ENCODE results near the gene COLEC12. TPM values are rescaled to one million over a fixed set of nuclear protein-coding genes. Genes with fewer than 3 reads are reported as not detected.

Gene COLEC12
- total RNA-seq, 1 experiment from 2014 or later = not detected

DNA sequence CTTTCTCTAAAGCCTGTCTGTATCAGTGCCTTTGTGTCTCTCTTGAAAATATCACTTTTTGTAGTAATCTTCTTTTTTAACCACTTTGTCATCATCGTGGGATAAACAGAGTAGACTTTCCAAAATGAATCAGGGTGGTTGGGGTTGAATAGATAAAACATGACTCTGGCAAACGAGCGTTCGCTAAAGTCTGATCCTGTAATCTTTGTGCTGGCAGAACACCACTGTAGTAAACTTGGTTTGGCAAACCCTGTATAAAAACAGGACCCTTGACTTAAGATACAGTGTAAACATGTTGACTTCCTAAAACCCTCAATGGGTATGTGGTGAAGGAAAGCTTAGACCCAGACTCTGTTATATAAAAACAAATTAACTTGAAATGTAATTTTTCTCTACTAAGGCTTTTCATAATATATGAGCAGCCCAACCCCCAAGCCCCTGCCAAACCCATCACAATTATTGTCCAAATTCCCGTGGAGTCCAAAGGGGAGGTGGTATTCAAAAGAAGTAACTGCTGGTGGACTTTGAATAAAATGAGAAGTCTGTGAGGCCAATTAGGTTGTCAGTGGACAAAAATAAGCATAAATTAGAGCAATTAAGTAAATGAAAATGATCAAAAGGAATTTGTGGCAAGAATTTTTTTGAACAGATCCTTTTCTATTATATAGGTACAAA lies 52.2 kb downstream of the COLEC12 start:
- no peaks in the 10 kb centered on the region for H3K79me2 ChIP-seq (ENCODE audit: insufficient read depth, low read length)
- no peaks in the 10 kb centered on the region for H3K9me3 ChIP-seq (ENCODE audit: control insufficient read depth in 1 of 2, insufficient read depth in 1 of 2, low read depth in 1 of 2, low read length in 2 of 2)
- ATAC-seq (no peak), DNase-seq (ENCODE audit: low read depth, low spot score) (no peak)
- ChIA-PET POLR2A (no interaction called here), RAD21 (ENCODE audit: low non-redundant PET in 1 of 2, low total read pairs in 2 of 2, uncharacterized antibody in 2 of 2, unreplicated experiment in 2 of 2) (no interaction called here), CTCF (no interaction called here)
- no peaks in the 10 kb centered on the region for H3K36me3 ChIP-seq (ENCODE audit: control insufficient read depth in 1 of 2, insufficient read depth in 2 of 2, low read length in 2 of 2)
- peaks cover 1% of the 10 kb centered on the region; the same call in 1 of the 2 replicates for H3K27me3 ChIP-seq (ENCODE audit: insufficient read depth, low read length)
- no peak overlapping the region for H3K4me2 ChIP-seq (ENCODE audit: low read length)
- no peak overlapping the region for H3K4me3 ChIP-seq (replicated peaks in 1 of 2; ENCODE audit: low read depth in 1 of 2, low read length in 2 of 2)
- no peak overlapping the region for H3K9ac ChIP-seq (ENCODE audit: low read length)
- BruUV-seq (replicated peaks) = no TSS peak
- H2AFZ ChIP-seq (ENCODE audit: low read depth, low read length, poor library complexity, severe bottlenecking) = no peak overlapping the region
- no peaks in the 10 kb centered on the region for H3K9me2 ChIP-seq (ENCODE audit: insufficient read depth)
- H3K27ac ChIP-seq (ENCODE audit: low read depth, low read length) = no peak overlapping the region
- peaks cover 0 to 10% of the 10 kb centered on the region in 2 experiments; a peak in 2 of 4 replicates for H3K4me1 ChIP-seq (ENCODE audit: control insufficient read depth in 1 of 2, insufficient read depth in 2 of 2, low read length in 2 of 2)
- H4K20me1 ChIP-seq (ENCODE audit: insufficient read depth) = no peaks in the 10 kb centered on the region
- intact Hi-C loops (cut with micrococcal nuclease) = no loop called here
- TF ChIP-seq SRF (IDR thresholded peaks at IDR 0.05; ENCODE audit: low read depth) (no peak), SP1 (IDR thresholded peaks at IDR 0.05; ENCODE audit: low read depth) (no peak), FOSL1 (IDR thresholded peaks at IDR 0.05; ENCODE audit: low read depth) (no peak), CEBPB (IDR thresholded peaks at IDR 0.05; ENCODE audit: low read depth) (no peak), SIN3A (IDR thresholded peaks at IDR 0.05; ENCODE audit: low read depth) (no peak)
- TF ChIP-seq, protein P1, sequence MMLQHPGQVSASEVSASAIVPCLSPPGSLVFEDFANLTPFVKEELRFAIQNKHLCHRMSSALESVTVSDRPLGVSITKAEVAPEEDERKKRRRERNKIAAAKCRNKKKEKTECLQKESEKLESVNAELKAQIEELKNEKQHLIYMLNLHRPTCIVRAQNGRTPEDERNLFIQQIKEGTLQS (IDR thresholded peaks at IDR 0.05) = no peak

DNA sequence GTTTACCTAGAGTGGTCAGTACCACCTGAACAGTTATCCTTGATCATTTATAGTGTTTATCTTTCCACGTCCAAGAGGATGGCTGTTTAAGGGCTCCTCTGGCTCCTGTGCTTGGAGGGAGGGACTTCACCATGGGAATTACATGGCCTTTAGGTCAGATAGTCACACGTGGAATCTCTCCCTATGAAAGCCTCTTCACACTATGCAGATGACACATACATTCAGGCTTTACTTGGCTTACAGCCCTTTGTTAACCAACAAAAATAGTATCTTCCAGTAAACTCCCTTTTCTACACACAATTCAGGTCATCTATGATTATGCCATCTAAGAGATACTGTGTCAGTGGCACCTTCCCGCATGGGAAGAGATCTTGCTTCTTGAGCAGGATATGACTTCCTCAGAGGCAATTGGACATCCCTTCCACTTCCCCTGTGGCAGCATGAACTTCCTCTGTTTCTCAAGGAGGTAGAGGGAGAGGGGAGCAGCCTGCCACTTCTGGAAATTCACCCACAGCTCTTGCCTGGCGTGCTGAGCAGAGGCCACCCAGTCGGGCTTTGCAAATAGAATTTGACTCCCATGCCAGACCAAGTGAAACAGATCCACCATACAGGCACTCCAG lies 53.5 kb downstream of the COLEC12 start:
- H3K4me3 ChIP-seq (replicated peaks in 1 of 2; ENCODE audit: low read depth in 1 of 2, low read length in 2 of 2) = no peak overlapping the region
- H3K9me2 ChIP-seq (ENCODE audit: insufficient read depth) = no peaks in the 10 kb centered on the region
- H3K79me2 ChIP-seq (ENCODE audit: insufficient read depth, low read length) = no peaks in the 10 kb centered on the region
- DNase-seq (ENCODE audit: low read depth, low spot score) (no peak), ATAC-seq (no peak)
- no peak overlapping the region for H3K9ac ChIP-seq (ENCODE audit: low read length)
- RAD21 ChIA-PET (ENCODE audit: low non-redundant PET in 1 of 2, low total read pairs in 2 of 2, uncharacterized antibody in 2 of 2, unreplicated experiment in 2 of 2) = no interaction called here
- no peak overlapping the region for H3K4me2 ChIP-seq (ENCODE audit: low read length)
- no peaks in the 10 kb centered on the region for H3K36me3 ChIP-seq (ENCODE audit: control insufficient read depth in 1 of 2, insufficient read depth in 2 of 2, low read length in 2 of 2)
- H4K20me1 ChIP-seq (ENCODE audit: insufficient read depth) = no peaks in the 10 kb centered on the region
- peaks cover 0 to 10% of the 10 kb centered on the region in 2 experiments; a peak in 2 of 4 replicates for H3K4me1 ChIP-seq (ENCODE audit: control insufficient read depth in 1 of 2, insufficient read depth in 2 of 2, low read length in 2 of 2)
- intact Hi-C loops (cut with micrococcal nuclease) = no loop called here
- POLR2A ChIA-PET = no interaction called here
- H3K27me3 ChIP-seq (ENCODE audit: insufficient read depth, low read length) = no peaks in the 10 kb centered on the region
- BruUV-seq (replicated peaks) = no TSS peak
- H3K27ac ChIP-seq (ENCODE audit: low read depth, low read length) = no peak overlapping the region
- TF ChIP-seq RAD21 (IDR thresholded peaks at IDR 0.05; ENCODE audit: low read depth) = no peak
- TF ChIP-seq POLR2AphosphoS5 (IDR thresholded peaks at IDR 0.05; ENCODE audit: low read depth, low read length) = no peak
- no peak for TF ChIP-seq CEBPB (IDR thresholded peaks at IDR 0.05; ENCODE audit: low read depth)
- no peak for TF ChIP-seq ZNF274 (IDR thresholded peaks at IDR 0.05; ENCODE audit: low read depth, low read length)
- TF ChIP-seq YY1 (IDR thresholded peaks at IDR 0.05; ENCODE audit: extremely low read depth, insufficient replicate concordance, low read depth, low read length) = no peak
- TF ChIP-seq, protein P2, sequence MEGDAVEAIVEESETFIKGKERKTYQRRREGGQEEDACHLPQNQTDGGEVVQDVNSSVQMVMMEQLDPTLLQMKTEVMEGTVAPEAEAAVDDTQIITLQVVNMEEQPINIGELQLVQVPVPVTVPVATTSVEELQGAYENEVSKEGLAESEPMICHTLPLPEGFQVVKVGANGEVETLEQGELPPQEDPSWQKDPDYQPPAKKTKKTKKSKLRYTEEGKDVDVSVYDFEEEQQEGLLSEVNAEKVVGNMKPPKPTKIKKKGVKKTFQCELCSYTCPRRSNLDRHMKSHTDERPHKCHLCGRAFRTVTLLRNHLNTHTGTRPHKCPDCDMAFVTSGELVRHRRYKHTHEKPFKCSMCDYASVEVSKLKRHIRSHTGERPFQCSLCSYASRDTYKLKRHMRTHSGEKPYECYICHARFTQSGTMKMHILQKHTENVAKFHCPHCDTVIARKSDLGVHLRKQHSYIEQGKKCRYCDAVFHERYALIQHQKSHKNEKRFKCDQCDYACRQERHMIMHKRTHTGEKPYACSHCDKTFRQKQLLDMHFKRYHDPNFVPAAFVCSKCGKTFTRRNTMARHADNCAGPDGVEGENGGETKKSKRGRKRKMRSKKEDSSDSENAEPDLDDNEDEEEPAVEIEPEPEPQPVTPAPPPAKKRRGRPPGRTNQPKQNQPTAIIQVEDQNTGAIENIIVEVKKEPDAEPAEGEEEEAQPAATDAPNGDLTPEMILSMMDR (IDR thresholded peaks at IDR 0.05 in 2 of 3, conservative IDR thresholded peaks at IDR 0.05 in 1 of 3; ENCODE audit: borderline replicate concordance in 1 of 3, insufficient read depth in 1 of 3, low read depth in 2 of 3, low read length in 2 of 3) = no peak
- TF ChIP-seq JUND (IDR thresholded peaks at IDR 0.05) = no peak
- H3K9me3 ChIP-seq (ENCODE audit: control insufficient read depth in 1 of 2, insufficient read depth in 1 of 2, low read depth in 1 of 2, low read length in 2 of 2) = no peaks in the 10 kb centered on the region
- CTCF ChIA-PET = no interaction called here
- H2AFZ ChIP-seq (ENCODE audit: low read depth, low read length, poor library complexity, severe bottlenecking) = no peak overlapping the region

All from HCT116 (cell line).